Neural crest cell (in vitro differentiated cells): ENCODE results near the gene MICU1. TPM values are rescaled to one million over a fixed set of nuclear protein-coding genes. Genes with fewer than 3 reads are reported as not detected.

Experiments used
- DNase-seq: peaks from one replicate; pipeline ENCODE4 v3.0.0; 2021; ENCODE audit warnings: low read depth, mixed read lengths, low spot score
- H3K27ac Mint-ChIP-seq: one replicate; pipeline ENCODE4 v1.8.0; 2021; ENCODE audit warnings: mild to moderate bottlenecking, mixed read lengths; ENCODE audit not compliant: unreplicated experiment
- H3K27me3 Mint-ChIP-seq: 2 replicates; pipeline ENCODE4 v1.8.0; 2021; ENCODE audit warnings: low read depth, mild to moderate bottlenecking, mixed read lengths
- H3K36me3 Mint-ChIP-seq: 2 replicates; pipeline ENCODE4 v1.8.0; 2021; ENCODE audit warnings: low read depth, mild to moderate bottlenecking, mixed read lengths
- H3K4me1 Mint-ChIP-seq: 2 replicates; pipeline ENCODE4 v1.8.0; 2021; ENCODE audit warnings: mixed read lengths
- H3K4me3 Mint-ChIP-seq: one replicate; pipeline ENCODE4 v1.8.0; 2021; ENCODE audit warnings: mild to moderate bottlenecking, mixed read lengths
- H3K9me3 Mint-ChIP-seq: 2 replicates; pipeline ENCODE4 v1.8.0; 2021; ENCODE audit warnings: mixed read lengths
- total RNA-seq: library from RNA; stranded (reverse); gene quantifications from 2 replicates; pipeline ENCODE4 v1.2.1, GENCODE V29; 2021
- TF ChIP-seq, protein P1 (sequence below): fragments of 200-600 bp; sonication (generic); conservative IDR thresholded peaks from 2 replicates; pipeline ENCODE4 v1.5.0; 2021; ENCODE audit warnings: antibody characterized with exemption, mild to moderate bottlenecking

MICU1 gene
- total RNA-seq, 1 donor from 2014 or later: 34.1 TPM

DNA sequence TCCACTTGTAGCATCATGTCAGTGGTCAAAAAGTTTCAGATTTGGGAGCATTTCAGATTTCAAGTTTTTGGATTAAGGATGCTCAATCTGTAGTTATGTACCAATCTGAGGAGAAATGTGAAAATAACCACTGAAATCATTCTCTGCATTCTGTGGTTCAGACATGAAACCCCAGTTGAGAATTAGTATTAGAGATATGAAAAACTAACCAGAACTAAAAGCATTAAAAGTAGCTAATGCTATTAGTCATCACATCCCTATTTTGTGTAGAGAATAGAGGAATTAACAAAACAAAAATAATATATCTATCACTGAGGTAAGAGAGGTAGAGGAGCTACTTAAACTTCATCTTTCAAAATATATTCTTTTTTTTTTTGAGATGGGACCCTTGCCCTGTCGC lies 28.0 kb downstream of the MICU1 start:
- H3K9me3 Mint-ChIP-seq: peaks cover 5% of the 10 kb centered on the region
- H3K27me3 Mint-ChIP-seq: no peaks in the 10 kb centered on the region
- H3K27ac Mint-ChIP-seq: no peak overlapping the region

DNA sequence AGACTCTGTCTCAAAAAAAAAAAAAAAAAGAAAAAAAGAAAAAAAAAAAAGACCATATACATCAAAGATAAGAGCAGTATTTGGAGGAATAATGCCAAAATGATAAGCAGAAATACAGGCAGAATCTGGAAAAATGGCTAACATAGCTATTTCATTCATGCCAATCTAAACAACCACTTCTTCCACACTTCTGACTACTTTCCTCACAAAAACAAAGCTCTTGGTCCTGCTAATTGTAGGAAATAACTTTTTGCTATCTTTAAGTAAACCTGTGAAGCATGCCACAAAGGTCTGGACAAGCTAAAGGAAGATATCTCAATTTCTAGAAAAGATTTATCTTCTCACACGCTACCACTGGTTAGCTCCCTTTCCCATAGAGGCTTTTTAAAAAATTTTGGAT lies 30.4 kb downstream of the MICU1 start:
- no peak overlapping the region for H3K4me3 Mint-ChIP-seq
- peaks cover 10% of the 10 kb centered on the region for H3K9me3 Mint-ChIP-seq
- TF ChIP-seq, protein P1, sequence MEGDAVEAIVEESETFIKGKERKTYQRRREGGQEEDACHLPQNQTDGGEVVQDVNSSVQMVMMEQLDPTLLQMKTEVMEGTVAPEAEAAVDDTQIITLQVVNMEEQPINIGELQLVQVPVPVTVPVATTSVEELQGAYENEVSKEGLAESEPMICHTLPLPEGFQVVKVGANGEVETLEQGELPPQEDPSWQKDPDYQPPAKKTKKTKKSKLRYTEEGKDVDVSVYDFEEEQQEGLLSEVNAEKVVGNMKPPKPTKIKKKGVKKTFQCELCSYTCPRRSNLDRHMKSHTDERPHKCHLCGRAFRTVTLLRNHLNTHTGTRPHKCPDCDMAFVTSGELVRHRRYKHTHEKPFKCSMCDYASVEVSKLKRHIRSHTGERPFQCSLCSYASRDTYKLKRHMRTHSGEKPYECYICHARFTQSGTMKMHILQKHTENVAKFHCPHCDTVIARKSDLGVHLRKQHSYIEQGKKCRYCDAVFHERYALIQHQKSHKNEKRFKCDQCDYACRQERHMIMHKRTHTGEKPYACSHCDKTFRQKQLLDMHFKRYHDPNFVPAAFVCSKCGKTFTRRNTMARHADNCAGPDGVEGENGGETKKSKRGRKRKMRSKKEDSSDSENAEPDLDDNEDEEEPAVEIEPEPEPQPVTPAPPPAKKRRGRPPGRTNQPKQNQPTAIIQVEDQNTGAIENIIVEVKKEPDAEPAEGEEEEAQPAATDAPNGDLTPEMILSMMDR: no peak
- peaks cover 13% of the 10 kb centered on the region for H3K36me3 Mint-ChIP-seq
- DNase-seq: no peak
- no peaks in the 10 kb centered on the region for H3K27me3 Mint-ChIP-seq
- H3K4me1 Mint-ChIP-seq: peaks cover 10% of the 10 kb centered on the region
- H3K27ac Mint-ChIP-seq: no peak overlapping the region

More for the DNA sequence above, 28.0 kb downstream of the MICU1 start:
- TF ChIP-seq, protein P1: no peak
- Mint-ChIP-seq H3K36me3 (peaks cover 6% of the 10 kb centered on the region), H3K4me1 (peaks cover 10% of the 10 kb centered on the region), H3K4me3 (no peak overlapping the region)
- no peak for DNase-seq

DNA sequence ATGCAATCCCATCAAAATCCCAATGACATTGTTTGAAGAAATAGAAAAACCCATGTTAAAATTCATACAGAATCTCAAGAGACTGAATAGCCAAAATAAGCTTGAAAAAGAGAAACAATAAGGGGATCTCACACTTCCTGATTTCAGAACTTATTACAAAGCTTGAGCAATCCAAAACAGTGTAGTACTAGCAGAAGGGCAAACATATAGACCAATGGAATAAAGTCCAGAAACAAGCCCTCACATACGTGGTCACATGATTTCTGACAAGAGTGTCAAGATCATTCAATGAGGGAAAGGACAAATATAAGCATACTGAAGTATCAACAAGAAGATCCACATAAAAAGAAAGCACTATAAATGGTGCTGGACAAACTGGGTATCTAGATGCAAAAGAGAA lies 31.9 kb downstream of the MICU1 start:
- H3K36me3 Mint-ChIP-seq: peaks cover 15% of the 10 kb centered on the region
- peaks cover 4% of the 10 kb centered on the region for H3K4me1 Mint-ChIP-seq
- TF ChIP-seq, protein P1: no peak
- no peaks in the 10 kb centered on the region for H3K27me3 Mint-ChIP-seq
- H3K4me3 Mint-ChIP-seq: no peak overlapping the region
- DNase-seq: no peak
- peaks cover 10% of the 10 kb centered on the region for H3K9me3 Mint-ChIP-seq
- no peak overlapping the region for H3K27ac Mint-ChIP-seq

DNA sequence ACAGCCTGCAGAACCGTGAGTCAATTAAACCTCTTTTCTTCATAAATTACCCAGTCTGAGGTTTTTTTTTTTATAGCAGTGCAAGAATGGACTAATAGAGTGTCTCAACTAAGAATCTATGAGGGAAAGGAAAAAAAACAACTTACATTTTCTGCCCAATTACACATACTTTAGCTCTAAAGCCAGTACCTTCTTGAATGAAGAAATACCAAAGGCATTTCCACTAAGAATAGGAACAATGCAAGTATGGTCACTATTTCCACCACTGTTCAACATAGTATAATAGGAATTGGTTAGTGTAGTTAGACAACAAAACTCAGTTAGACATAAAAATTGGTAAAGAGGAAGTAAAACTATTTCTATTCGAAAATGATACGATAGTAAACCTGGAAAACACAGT lies 37.6 kb downstream of the MICU1 start:
- peaks cover 10% of the 10 kb centered on the region for H3K36me3 Mint-ChIP-seq
- no peak overlapping the region for H3K4me3 Mint-ChIP-seq
- TF ChIP-seq, protein P1: no peak
- H3K4me1 Mint-ChIP-seq: peaks cover 12% of the 10 kb centered on the region
- no peak for DNase-seq
- no peaks in the 10 kb centered on the region for H3K27me3 Mint-ChIP-seq
- H3K27ac Mint-ChIP-seq: no peak overlapping the region
- peaks cover 7% of the 10 kb centered on the region for H3K9me3 Mint-ChIP-seq

DNA sequence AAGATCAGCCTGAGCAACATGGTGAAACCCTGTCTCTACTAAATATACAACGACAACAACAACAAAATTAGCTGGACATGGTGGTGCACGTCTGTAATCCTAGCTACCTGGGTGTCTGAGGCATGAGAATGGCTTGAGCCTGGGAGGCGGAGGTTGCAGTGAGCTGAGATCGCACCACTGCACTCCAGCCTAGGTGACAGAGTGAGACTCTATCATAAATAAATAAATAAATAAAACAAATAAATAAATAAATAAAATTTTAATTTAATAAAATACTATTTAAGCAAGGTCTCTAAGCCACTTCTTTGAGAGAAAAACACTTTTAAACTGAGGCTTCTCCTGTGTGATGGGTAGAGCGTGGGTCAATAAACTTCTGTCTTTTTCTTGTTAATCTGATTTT lies 38.3 kb downstream of the MICU1 start:
- TF ChIP-seq, protein P1: no peak
- H3K9me3 Mint-ChIP-seq: peaks cover 4% of the 10 kb centered on the region

DNA sequence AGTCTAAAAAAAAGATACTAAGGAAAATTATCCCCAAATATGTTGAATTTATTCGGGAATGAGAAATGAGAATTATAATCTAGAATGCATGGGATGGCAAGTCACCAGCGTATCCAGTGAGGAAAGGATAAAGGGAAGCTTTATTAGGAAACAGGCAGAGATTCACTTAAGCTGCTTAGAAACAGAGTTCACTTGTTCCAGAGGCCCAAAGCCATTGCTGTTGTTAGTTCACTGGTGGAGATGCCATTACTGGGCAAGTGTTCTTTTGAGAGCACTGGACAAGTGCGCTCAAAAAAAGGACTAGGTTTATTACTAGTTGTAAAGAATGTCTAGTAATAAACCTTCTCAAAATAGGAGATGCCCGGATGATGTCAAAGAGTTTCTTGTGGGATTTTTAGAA lies 51.2 kb downstream of the MICU1 start:
- H3K36me3 Mint-ChIP-seq: no peaks in the 10 kb centered on the region
- no peak overlapping the region for H3K27ac Mint-ChIP-seq
- no peaks in the 10 kb centered on the region for H3K27me3 Mint-ChIP-seq
- TF ChIP-seq, protein P1: no peak
- H3K9me3 Mint-ChIP-seq: no peaks in the 10 kb centered on the region
- DNase-seq: no peak
- H3K4me1 Mint-ChIP-seq: peaks cover 8% of the 10 kb centered on the region
- no peak overlapping the region for H3K4me3 Mint-ChIP-seq

More for the DNA sequence above, 38.3 kb downstream of the MICU1 start:
- Mint-ChIP-seq H3K4me1 (peaks cover 12% of the 10 kb centered on the region), H3K36me3 (peaks cover 7% of the 10 kb centered on the region), H3K4me3 (no peak overlapping the region), H3K27ac (no peak overlapping the region), H3K27me3 (no peaks in the 10 kb centered on the region)
- no peak for DNase-seq
